GM18873 (cell line): ENCODE results near the gene MEIS3.
"Not testable (repeated sequence)": the region's sequence is repeated elsewhere in the genome, so short reads cannot be mapped to it uniquely, and the experiment has no call there.

Source experiments
- ATAC-seq: cut with Tn5 transposase; IDR thresholded peaks from one replicate; pipeline ENCODE4 v1.9.1; 2021; ENCODE audit warnings: mild to moderate bottlenecking, moderate library complexity, moderate number of reproducible peaks; ENCODE audit not compliant: unreplicated experiment, low FRiP score

MEIS3 gene

DNA sequence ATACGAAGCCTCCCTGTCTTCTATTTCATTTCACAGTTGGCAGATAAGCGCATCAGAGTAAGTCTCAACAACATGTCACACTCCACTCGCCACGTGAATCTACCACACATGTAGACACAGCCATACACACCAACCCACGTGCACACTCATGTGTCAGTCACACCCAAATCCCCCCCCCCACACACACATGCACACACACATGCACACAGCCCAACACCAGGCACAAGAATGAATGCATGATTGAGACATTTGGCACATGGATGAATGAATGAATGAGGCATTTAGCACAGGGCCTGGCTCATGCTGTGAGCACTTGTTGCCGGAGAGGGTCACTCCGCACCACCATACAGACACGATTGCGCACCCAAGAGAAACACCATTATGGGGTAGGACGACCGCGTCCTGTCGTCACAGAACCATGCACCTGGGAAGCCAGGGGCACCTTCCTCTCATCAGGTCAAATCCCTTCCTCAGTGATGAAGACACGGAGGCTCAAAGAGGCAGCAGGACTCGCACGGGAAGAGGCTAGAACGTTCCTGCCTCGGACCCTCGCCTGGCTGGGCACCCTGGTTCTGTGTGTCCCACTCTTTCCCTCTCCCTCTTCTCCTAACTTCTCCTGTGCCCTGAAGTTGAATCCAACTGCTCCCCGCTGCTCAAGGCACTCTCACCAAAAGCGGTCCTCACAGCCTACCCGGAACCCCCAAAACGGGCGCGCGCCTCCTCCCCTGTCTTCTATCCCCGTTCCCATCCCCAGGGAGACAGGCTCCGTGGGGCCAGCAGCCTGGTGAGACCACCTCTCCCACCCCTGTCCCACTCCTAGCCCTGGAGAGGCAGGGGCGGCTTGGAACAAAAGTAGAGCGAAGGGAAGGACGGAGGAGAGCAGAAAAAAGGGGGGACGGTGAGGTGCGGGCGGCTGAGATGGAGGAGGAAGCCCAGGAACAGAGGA, 1.3 kb downstream of the MEIS3 start:
- no peak for ATAC-seq

DNA sequence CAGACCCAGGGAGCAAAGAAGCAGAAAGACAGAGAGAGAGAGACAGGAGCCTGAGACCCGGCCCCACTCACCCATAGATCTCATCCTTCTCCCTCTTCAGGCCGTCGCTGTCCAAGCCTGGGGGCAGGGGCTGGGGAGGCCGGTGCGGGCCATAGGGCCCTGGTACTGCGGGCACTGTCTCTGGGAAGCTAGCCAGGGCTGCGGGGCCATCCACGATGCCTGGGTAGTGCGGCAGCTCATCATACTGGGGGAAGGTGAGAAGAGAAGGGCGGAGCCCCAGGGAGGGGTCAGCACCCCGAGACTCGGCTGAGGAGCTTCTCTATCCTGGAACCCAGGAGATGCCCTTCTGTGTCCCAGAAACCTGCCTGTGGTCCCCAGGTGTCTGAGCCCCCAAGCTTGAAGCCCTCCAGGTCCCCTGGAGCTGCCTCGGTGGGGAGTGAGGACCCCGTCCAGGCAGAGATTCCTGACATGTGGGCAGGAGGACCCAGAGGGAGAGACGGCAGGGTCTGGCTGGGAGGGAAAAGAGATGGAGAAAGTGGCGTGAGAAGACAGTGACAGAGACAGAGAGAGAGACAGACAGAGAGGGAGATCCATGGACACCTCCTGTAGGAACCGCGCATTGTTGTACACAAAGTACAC, 2.1 kb downstream of the MEIS3 start:
- ATAC-seq, result no peak

DNA sequence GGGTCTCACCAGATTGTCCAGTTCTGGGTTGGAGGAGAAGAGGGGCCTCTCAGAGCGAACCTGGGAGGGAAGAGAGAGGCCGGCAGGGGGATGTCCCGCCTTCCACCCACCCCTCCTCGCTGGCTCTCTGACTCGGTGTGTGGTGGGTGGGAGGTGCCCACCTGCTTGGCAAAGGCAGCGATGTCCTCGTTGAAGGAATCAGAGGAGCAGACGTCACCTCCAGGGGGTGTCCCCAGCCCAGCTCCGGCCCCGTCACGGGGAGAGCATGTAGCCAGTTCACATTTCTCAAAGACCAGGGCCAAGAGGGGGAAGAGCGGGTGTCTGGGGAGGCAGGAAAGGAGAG, 2.7 kb downstream of the MEIS3 start:
- ATAC-seq, result no peak

DNA sequence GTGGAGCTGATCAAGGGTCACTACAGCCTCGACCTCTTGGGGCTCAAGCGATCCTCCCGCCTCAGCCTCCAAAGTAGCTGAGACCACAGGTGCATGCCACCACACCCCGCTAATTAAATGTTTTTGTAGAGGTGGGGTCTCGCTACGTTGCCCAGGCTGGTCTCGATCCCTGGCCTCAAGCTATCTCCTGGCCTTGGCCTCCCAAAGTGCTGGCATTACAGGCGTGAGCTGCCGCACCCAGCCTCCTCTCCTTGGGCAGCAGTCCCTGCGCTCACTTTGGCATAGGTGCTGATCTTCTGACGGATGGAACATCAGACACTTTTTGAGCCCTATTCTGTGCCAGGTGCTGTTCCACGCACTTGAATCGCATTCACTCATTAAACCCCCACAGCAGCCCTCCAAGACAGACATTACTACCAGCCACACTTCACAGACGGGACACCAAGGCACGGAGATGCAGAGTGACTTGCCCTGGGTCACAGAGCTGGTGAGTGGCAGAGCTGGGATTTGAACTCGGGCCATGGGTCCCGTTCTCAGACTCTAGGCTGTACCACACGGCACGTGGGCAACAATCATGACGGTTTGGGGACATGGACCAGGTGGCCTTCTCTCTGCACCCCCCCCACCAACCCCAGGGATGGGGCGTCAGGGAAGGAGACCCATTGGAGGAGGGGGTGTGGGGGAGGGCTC, 3.2 kb downstream of the MEIS3 start:
- no peak for ATAC-seq

DNA sequence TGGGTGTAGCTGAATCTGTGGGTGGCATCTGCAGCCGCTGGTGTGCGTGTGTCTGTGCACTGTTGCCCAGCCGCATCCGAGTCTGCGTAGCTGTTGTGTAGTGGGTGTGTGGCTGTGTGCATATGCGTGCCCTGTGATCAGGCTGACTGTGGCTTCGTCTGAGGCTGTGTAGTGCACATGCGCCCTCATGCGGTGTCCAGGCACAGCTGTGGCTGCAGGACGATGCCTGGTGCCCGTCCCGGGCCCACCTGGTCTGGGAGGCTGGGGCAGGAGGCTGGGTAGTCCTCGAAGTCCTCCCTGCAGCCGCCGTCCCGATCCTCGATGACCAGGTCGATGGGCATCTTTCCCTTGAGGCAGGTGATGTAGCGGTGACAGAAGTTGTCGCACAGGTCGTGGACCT, 4.9 kb downstream of the MEIS3 start:
- ATAC-seq, result no peak

DNA sequence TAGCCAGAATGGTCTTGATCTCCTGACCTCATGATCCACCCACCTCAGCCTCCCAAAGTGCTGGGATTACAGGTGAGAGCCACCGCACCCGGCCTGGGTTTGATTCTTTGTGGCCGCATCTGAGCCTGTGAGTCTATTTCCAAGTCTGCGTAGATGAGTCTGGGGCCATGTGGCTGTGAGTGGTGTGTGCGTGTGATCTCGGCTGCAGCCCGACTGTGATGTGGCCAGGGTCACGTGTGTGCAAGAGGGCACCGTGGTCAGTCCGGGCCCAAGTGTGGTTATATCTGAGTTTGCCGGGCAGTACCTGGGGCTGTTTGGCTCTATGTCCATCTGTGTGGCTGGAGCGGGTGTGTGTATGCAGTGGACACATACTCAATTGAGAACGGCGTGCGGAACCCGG, 5.4 kb downstream of the MEIS3 start:
- ATAC-seq, result no peak

DNA sequence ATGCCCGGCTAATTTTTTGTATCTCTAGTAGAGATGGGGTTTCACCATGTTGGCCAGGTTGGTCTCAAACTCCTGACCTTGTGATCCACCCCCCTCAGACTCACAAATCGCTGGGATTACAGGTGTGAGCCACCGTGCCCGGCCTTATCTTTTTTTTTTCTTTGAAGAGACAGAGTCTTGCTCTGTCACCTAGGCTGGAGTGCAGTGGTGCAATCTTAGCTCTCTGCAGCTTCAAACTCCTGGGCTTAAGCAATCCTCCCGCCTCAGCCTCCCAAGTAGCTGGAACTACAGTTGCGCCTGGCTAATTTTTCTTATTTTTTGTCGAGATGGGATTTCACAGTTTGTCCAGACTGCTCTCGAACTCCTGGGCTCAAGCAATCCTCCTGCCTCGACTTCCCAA, 7.6 kb downstream of the MEIS3 start:
- ATAC-seq, result not testable (repeated sequence)

DNA sequence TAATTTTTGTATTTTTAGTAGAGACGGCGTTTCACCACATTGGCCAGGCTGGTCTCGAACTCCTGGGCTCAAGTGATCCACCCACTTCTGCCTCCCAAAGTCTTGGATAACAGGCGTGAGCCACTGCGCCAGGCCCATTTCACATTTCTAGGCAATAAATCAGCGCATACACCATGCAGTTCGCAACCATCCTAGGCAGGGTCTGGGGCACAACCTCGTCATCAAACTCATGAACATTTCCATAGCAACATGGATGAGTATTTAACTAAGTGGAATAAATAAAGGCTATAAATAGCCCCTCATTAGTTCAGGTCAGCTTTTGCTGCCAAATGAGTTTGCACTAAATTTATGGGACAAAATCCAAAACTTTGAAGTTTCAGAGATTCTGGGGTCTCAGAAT, 8.2 kb downstream of the MEIS3 start:
- no peak for ATAC-seq

DNA sequence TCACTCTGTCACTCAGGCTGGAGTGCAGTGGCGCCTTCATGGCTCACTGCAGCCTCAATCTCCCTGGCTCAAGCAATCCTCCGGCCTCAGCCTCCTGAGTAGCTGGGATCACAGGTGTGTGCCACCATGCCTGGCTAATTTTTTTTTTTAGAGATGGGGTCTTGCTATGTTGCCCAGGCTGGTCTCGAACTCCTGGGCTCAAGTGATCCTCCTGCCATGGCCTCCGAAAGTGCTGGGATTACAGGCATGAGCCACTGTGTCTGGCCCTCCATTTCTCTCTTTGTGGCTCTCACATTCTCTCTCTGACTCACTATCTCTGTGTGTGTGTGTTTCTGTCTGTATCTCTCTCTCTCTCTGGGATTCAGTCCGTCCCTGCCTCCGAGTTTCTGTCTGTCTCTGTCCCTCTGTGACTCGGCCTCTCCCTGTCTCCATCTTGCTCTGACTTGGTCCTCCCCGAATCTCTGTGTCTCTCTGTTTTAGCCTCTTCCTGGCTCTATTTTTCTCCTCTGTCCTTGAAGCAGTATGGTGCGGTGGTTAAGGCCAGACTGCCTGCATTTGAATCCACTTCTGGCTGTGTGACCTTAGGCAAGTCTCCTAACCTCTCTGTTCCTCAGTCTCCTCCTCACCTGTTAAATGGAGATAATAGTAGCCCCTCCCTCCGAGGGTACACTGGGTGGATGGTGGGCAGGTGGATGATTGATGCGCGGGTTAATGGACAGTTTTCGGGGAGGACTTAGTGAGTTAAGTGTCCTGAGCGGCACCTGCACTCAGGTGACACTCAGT, 11.0 kb downstream of the MEIS3 start:
- ATAC-seq, result no peak

DNA sequence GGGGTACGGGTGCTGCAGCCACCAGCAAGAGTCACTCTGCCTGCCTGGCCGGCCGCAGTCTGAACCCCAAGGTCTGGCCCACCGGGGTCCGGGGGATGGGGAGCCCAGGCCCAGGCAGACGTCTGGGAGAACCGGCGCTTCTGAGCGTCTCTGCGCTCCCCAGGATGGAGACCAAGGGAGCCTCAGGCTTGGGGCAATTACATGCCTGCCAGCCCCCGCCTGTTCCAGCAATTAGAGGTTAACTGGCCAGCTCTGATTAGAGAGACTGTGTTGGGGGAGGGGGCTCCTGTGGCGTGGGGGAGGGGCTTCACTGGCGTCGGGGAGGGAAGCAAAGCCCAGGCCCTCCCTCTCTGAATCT, 11.9 kb downstream of the MEIS3 start:
- ATAC-seq, result no peak

DNA sequence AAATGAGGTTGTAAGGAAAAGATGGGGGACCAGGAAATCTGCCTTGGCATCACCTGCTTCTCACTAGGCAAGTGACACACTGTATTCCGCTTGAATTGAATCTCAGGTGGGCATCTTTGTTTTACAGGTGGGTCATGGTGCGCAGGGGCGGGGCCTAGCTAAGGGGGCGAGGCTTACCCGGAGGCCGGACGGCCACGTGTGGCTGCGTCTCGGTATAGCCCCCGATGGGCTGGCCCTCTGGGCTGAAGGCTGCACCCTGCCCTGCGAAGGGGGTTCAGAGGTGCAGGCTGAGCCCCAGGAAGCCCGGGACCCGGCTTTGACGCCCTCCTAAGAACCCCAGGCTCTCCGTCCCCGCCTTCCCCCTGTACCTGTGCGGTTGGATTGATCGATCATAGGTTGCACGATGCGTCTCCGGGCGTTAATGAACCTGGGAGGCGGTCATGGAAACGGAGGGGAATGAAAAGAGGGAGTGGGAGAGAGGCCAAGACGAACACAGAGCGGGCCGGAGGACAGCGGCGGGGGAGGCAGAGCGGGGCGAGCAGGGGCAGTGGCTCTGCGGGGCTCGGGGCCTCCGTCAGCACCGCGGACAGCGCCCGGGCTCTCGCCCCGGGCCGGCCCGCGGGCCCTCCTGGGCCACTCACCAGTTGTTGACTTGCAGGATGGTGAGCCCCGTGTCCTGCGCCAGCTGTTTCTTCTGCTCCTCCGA, 12.5 kb downstream of the MEIS3 start:
- no peak for ATAC-seq

DNA sequence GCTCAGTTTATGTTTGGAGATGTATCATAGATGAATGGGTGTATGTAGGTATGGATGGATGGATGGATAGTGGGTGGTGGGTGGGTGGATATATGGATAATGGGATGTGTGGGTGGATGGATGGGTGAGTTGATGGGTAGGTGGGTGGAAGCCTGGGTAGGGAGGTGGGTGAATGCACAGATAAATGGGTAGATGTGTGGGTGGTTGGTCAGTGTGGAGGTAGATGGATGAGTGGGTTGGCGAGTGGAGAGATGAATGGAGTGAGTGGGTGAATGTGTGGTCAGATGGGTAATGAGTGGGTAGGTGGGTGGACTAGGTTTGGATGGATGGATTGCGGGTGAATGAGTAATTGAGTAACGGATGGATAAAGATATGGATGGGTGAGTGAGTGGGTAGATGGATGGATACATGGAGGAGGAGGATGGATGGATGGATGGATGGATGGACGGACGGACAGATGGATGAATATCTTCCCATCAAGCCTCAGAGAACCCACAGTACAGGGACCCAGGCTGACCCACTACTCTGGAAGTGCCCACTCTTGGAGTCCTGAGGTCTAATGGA, 13.4 kb downstream of the MEIS3 start:
- ATAC-seq, result no peak

DNA sequence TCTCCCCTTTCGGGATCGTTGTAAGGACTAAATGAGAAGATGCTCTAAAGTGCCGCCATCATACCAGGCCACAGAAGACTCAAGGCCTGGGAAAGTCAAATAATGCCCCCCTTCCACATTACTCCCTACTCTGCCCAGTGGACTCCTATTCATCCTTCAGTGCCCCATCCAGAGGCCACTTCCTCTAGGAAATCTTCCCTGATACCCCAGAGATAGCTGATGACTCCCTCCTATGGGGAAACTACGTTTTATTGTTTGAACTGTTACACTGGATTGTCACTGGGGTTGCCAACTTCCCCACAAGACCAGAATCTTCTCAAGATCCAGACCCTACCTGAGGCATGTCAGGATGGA, 14.2 kb downstream of the MEIS3 start:
- no peak for ATAC-seq

DNA sequence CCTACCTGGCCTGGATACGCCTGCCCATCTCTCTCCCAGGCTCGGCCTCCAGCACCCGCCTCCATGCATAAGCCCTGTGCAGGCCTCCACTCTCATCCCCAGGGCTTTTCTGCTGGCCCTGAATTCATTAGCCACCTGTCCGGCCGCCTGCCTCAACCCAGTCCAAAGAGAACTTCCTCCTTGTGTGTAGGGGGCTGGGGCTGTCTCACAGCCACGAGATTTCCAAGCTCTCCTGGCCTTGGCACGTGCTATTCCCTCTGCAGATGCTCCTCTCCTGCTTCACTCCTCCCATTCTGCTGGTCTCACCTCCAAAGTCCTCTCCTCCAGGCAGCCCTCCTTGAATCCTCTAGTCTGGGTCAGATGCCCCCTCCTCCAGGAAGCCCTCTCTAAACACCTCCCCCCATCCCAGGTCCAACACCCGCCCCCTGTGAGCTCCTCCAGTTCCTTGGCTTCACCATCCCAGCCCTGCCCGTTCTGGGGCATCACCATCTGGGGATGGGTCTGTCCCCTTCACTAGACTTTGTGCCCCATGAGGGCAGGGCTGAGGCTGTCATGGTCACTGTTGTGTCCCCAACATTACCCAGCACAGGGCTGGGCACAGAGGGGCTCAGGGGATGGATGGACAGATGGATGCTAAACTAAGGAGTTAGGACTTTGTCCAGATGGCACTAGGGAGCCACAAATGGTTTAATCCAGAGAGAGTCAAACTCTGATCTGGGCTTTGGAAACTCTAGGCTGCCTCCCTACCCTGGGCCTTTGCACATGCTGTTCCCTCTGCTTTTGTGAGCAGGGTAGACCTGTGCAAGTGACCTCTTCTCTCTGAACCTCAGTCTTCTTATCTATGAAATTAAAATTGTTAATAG, 14.8 kb downstream of the MEIS3 start:
- no peak for ATAC-seq

DNA sequence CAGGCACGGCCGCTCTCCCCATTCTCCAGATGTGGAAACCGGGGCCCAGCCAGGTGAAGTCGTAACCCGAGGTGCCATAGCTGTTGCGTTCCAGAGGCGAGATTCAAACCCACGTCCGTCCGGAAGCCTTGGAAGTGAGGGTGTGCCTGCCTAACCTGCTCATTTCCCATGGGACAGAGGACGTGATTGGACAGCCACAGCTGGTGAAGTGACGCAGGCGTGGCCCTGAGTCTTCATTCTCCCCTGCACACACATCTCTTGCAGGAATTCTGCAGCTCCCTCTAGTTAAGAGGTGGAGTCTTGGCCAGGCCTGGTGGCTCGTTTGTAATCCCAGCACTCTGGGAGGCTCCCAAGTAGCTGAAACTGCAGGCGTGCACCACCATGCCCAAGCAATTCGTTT, 16.8 kb downstream of the MEIS3 start:
- no peak for ATAC-seq

DNA sequence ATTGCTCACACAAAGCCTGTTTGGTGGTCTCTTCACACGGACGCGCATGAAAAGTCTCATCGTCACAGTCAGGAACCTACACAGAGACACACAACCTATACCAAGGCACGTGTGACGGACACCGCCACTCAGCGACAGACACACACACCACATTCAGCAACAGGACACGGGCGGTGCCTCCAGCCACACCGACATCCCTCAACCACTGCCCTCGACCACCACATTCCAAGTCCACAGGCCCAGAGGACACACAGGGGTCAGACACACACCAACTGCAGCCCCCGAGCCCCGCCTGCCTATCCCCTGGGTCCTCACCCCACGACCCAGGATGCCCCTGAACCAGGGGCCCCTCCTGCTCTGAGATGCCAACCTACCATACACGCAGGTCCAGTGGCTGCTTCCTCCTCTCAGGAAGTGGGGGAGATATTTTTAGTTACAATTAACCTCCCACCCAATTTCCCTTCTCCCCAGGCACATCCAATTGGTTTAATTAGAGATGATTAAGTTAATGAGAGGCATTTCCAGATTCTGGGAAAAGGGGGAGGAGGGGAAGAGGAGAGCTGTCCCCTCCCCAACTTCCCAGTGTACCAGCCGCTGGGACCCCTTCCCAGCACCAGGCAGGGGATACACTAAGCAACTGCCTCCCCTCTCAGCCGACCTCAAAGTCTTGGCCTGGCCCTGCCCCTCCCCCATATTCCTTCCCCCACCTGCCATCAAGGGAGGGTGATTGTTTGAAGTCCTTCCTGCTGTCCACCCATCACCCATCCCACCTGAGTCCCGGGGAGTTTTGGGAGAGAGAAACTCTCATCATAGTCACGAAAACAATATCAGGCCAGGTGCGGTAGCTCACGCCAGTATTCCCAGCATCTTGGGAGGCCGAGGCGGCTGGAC, 20.4 kb downstream of the MEIS3 start:
- ATAC-seq, result no peak

DNA sequence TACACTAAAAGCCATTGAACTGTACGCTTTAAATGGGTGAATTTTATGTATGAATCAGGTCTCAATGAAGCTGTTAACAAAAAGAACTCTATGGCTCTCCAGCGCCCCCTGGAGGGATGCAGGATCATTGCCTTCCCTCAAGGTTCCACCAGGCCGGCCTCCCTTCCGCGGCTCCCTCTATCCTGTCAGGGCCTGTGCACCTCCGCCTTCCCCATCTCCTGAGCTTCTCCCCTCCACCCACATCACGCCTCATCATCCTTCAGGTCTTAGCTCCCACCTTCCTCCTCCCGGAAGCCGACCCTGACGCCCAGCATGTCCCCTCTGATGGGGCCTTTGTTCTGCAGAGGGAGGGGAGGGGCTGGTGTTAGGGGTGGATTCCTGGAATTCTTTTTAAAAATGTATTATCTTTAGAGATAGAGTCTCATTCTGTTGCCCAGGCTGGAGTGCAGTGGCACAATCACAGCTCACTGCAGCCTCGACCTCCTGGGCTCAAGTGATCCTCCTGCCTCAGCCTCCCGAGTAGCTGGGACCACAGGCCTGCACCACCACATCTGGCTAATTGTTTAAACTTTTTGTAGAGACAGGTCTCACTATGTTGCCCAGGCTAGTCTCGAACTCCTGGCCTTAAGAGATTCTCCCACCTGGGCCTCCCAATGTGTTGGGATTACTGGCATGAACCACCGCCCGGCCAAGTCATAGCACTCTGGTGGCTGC, 27.7 kb downstream of the MEIS3 start:
- no peak for ATAC-seq
